ENCODE data around the gene VAT1. TPM values are rescaled to one million over a fixed set of nuclear protein-coding genes. Genes with fewer than 3 reads are reported as not detected.

VAT1 gene
- total and polyA plus RNA-seq, 9 of the 15 experiments (the other 6 are each of a cell fraction or from before 2014, with no cell fraction given), result 29.4 to 153 (median 66.7) TPM

DNA sequence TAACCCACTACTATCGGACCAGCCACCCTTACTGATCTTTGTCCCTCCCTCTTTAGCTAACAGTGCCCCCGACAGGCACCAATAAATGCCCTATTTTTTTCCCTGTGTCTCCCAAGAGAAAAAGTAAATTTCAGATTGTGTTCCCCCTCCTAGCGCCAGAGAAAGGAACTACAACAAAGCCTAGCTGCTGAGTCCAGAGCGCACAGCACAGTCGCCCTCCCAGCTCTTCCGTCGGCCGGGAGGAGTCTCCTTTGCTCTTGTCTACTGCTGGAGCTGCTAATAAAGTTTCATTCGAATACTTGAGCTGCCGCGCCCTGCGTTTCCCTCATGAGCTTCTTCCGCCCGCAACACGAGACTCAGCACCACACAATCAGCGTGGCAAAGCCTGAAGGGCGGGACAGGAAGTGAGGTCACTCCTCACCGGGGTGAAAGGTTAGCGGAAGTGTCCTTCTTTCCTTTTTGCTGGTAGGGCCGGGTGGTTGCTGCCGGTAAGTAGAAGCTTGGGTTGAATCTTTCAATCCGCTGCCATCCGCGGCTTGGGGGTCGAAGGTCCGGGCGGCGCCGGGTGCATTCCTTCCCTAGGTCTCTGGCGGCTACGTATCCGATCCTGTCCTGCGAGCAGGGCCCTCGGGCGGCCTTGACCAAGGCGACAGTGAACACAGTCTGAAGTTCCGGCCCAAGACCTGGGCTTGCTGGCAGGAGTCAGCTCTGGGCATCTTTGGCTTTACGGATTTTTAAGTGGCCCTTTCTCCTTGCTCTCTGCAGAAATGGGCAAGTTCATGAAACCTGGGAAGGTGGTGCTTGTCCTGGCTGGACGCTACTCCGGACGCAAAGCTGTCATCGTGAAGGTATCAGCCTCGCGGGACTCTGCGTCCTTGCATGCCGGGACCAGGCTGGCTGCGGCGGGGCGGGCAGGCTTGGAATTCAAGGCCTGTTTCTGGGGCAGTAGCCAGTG, 23.9 kb downstream of the VAT1 start, which contains the start of gene RPL27 (continued):
- TF ChIP-seq, protein P1, sequence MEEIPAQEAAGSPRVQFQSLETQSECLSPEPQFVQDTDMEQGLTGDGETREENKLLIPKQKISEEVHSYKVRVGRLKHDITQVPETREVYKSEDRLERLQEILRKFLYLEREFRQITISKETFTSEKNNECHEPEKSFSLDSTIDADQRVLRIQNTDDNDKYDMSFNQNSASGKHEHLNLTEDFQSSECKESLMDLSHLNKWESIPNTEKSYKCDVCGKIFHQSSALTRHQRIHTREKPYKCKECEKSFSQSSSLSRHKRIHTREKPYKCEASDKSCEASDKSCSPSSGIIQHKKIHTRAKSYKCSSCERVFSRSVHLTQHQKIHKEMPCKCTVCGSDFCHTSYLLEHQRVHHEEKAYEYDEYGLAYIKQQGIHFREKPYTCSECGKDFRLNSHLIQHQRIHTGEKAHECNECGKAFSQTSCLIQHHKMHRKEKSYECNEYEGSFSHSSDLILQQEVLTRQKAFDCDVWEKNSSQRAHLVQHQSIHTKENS (CRISPR knock-in tag; IDR thresholded peaks at IDR 0.05), result no peak
- TF ChIP-seq ZNF347 (CRISPR knock-in tag; IDR thresholded peaks at IDR 0.05; ENCODE audit: low read depth), result no peak
- peak; percentile 94; the same call in 1 of the 2 replicates for TF ChIP-seq MTA3 (IDR thresholded peaks at IDR 0.05; ENCODE audit: borderline replicate concordance)

DNA sequence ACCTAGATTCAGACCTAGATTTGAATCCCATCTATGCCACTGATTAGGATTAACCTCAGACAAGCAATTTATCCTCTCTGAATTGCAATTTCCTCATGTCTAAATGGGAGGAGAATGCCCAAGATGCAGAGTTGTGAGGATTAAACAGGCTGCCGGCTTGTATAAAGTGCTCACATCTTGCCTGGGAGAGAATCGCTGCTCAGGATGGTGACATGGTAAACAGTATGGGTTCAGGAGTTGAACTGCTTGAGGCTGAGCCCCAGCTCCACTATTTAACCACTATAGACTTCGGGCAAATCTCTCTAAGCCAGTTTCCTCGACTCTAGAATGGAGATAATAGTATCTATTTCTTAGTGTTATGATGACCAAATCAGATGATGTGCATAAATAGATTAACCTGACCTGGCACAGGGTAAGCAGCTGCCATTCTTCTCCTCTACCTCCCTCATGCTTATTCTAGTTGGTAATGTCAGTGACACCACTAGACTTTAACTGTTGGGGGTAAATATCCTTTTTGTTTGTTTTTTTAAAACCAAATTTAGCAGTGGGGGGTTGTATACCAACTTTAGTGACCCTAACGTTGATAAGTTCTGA, 24.7 kb downstream of the VAT1 start:
- DNase-seq (ENCODE audit: extremely low read depth in 1 of 4, low spot score in 3 of 4) (no peak), FAIRE-seq (no peak), ATAC-seq (no peak)
- H3K9me1 ChIP-seq (ENCODE audit: control insufficient read depth, insufficient read depth, low read length), result no peaks in the 10 kb centered on the region
- H3K4me3 ChIP-seq, result peak overlapping the region; percentile 93
- H2AFZ ChIP-seq (ENCODE audit: low read depth, low read length), result peak overlapping the region; percentile 85
- intact Hi-C loops (cut with micrococcal nuclease), result loop anchor here (5.0 kb wide), 1 partner anchor 60 kb away; no protein-coding TSS in a partner anchor
- CTCF ChIA-PET (ENCODE audit: low intra/inter-chr PET ratio), result interaction anchor here (0.6 to 1.4 kb wide), 5 partner anchors 59 to 486 kb away, joined by 3 to 8 read pairs (median 3); partner anchors contain the start of genes AOC2, DHX8 and PSME3
- peaks cover 14 to 18% of the 10 kb centered on the region in 2 experiments; a peak in 4 of 5 replicates for H3K4me1 ChIP-seq (replicated peaks in 1 of 2; ENCODE audit: control insufficient read depth in 2 of 2, insufficient read depth in 2 of 2, low read length in 2 of 2)
- no peaks in the 10 kb centered on the region for H3K9me3 ChIP-seq (replicated peaks; ENCODE audit: control insufficient read depth, insufficient read depth, low read depth, low read length)
- TF ChIP-seq HDAC3 (IDR thresholded peaks at IDR 0.05; ENCODE audit: borderline replicate concordance, partially characterized antibody) (no peak), BRD9 (IDR thresholded peaks at IDR 0.05; ENCODE audit: low read depth, partially characterized antibody) (peak; percentile 15), NFYB (IDR thresholded peaks at IDR 0.05; ENCODE audit: extremely low read depth, insufficient read length) (no peak), HMGN3 (IDR thresholded peaks at IDR 0.05; ENCODE audit: borderline replicate concordance, extremely low read depth, insufficient read length, low read depth, low read length) (no peak), NCOA1 (IDR thresholded peaks at IDR 0.05; ENCODE audit: low read depth) (no peak), STAT5A (IDR thresholded peaks at IDR 0.05; ENCODE audit: borderline replicate concordance, low read length) (0 out of 2 replicates have a peak, but pooled peaks have one; percentile 5), ZNF175 (CRISPR knock-in tag; IDR thresholded peaks at IDR 0.05; ENCODE audit: low read depth) (peak; percentile 20; the same call in 1 of the 2 replicates), ZNF274 (IDR thresholded peaks at IDR 0.05; ENCODE audit: borderline replicate concordance, low read depth, low read length) (no peak)
- TF ChIP-seq, protein P2, sequence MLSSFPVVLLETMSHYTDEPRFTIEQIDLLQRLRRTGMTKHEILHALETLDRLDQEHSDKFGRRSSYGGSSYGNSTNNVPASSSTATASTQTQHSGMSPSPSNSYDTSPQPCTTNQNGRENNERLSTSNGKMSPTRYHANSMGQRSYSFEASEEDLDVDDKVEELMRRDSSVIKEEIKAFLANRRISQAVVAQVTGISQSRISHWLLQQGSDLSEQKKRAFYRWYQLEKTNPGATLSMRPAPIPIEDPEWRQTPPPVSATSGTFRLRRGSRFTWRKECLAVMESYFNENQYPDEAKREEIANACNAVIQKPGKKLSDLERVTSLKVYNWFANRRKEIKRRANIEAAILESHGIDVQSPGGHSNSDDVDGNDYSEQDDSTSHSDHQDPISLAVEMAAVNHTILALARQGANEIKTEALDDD (IDR thresholded peaks at IDR 0.05), result peak; percentile 31; the same call in 1 of the 2 replicates
- peak overlapping the region; percentile 40 to 95; a peak in 3 of 4 replicates for H3K9ac ChIP-seq (ENCODE audit: insufficient read depth in 1 of 2, low read depth in 2 of 2, low read length in 2 of 2)
- peaks cover 2% of the 10 kb centered on the region; the same call in 1 of the 2 replicates for H4K20me1 ChIP-seq (replicated peaks; ENCODE audit: control insufficient read depth, insufficient read depth, low read length)
- TSS peak; percentile 48 for BruUV-seq (replicated peaks)
- in situ Hi-C loops (cut with MboI), result no loop called here
- peaks cover 33% of the 10 kb centered on the region for H3K79me2 ChIP-seq (ENCODE audit: control insufficient read depth, insufficient read depth, low read length)
- peaks cover 59% of the 10 kb centered on the region for H3K36me3 ChIP-seq (ENCODE audit: control insufficient read depth, insufficient read depth, low read length)
- no peaks in the 10 kb centered on the region for H3K27me3 ChIP-seq (ENCODE audit: control insufficient read depth in 2 of 2, insufficient read depth in 2 of 2, low read length in 2 of 2)
- POLR2A ChIA-PET, result interaction anchor here (0.5 to 2.7 kb wide), 33 partner anchors 9 to 420 kb away, joined by 3 to 31 read pairs (median 5); partner anchors contain the start of genes AOC2, BECN1, IFI35 and NBR1
- 9% methylated on average over 5 of the region's 5 CpGs for WGBS (ENCODE audit: insufficient coverage, low coverage, missing lambda C conversion rate)
- H3K27ac ChIP-seq (ENCODE audit: extremely low read depth, low read depth, low read length), result peak overlapping the region; percentile 94
- peak overlapping the region; percentile 99 for H3K4me2 ChIP-seq (ENCODE audit: insufficient read depth, low read length)

Data from K562 (cell line).